IPS DF 19.7 (cell line): ENCODE data around the gene NR1D2.

Experiments
- DNase-seq: peaks from one replicate; pipeline ENCODE4 v3.0.0-alpha.2; 2013; ENCODE audit warnings: low read depth, low spot score

Gene NR1D2

GRCh38 chr3:23931597-23931996, 13.5 kb upstream of the NR1D2 start:
- no peak for DNase-seq

- no peak for DNase-seq
Measured at GRCh38 chr3:23932571-23932970, 12.5 kb upstream of the NR1D2 start.

- no peak for DNase-seq
Measured at GRCh38 chr3:23934253-23934652, 10.8 kb upstream of the NR1D2 start.

- no peak for DNase-seq
Measured at GRCh38 chr3:23937296-23937695, 7.8 kb upstream of the NR1D2 start.

GRCh38 chr3:23938688-23939087, 6.4 kb upstream of the NR1D2 start:
- DNase-seq = no peak

GRCh38 chr3:23940775-23941174, 4.3 kb upstream of the NR1D2 start:
- no peak for DNase-seq

GRCh38 chr3:23941440-23941839, 3.6 kb upstream of the NR1D2 start:
- no peak for DNase-seq

- no peak for DNase-seq
Measured at GRCh38 chr3:23942546-23942945, 2.5 kb upstream of the NR1D2 start.

GRCh38 chr3:23944007-23944783, 891 bp upstream of the NR1D2 start:
- DNase-seq = no peak

GRCh38 chr3:23945663-23945912, 502 bp downstream of the NR1D2 start:
- DNase-seq = no peak

- no peak for DNase-seq
Measured at GRCh38 chr3:23945913-23946687, 1.0 kb downstream of the NR1D2 start.

GRCh38 chr3:23948761-23949160, 3.7 kb downstream of the NR1D2 start:
- DNase-seq = no peak

GRCh38 chr3:23949784-23950183, 4.7 kb downstream of the NR1D2 start:
- DNase-seq = no peak

- no peak for DNase-seq
Measured at GRCh38 chr3:23950293-23950692, 5.2 kb downstream of the NR1D2 start.

GRCh38 chr3:23952646-23953045, 7.6 kb downstream of the NR1D2 start:
- DNase-seq = no peak

GRCh38 chr3:23953523-23953922, 8.4 kb downstream of the NR1D2 start:
- DNase-seq = no peak

GRCh38 chr3:23954144-23954543, 9.1 kb downstream of the NR1D2 start:
- DNase-seq = no peak

GRCh38 chr3:23956701-23957100, 11.6 kb downstream of the NR1D2 start:
- no peak for DNase-seq

- DNase-seq = no peak
Measured at GRCh38 chr3:23959135-23959900, 14.2 kb downstream of the NR1D2 start.

- DNase-seq = no peak
Measured at GRCh38 chr3:23960649-23961048, 15.6 kb downstream of the NR1D2 start.

GRCh38 chr3:23961066-23961465, 16.0 kb downstream of the NR1D2 start:
- no peak for DNase-seq

GRCh38 chr3:23961913-23962312, 16.8 kb downstream of the NR1D2 start:
- no peak for DNase-seq
